ENCODE results near the gene TLDC2. TPM values are rescaled to one million over a fixed set of nuclear protein-coding genes. Genes with fewer than 3 reads are reported as not detected.
A peak's percentile ranks its signal among the peaks of the same experiment; 100 is the strongest.

The TLDC2 gene
- total and polyA plus RNA-seq, 2 of the 8 experiments (the other 6 are each of a cell fraction or from before 2014, with no cell fraction given), result 0.29 to 0.34 TPM

- Histone ChIP-seq H3K27ac (ENCODE audit: low read depth, low read length) (no peak overlapping the region), H3K18ac (ENCODE audit: extremely low read depth, low read length) (no peak overlapping the region), H3K56ac (replicated peaks; ENCODE audit: insufficient read length, low read depth, low read length) (no peak overlapping the region), H3K9me3 (ENCODE audit: insufficient read depth in 2 of 2, low read depth in 1 of 2, low read length in 1 of 2) (no peaks in the 10 kb centered on the region), H3K36me3 (ENCODE audit: control insufficient read depth in 2 of 4, insufficient read depth in 4 of 4, low read length in 3 of 4) (0 out of 8 replicates have a peak, but pooled peaks cover 0 to 2% (median 0%) of the 10 kb centered on the region in 4 experiments), H2BK12ac (ENCODE audit: low read depth, low read length) (no peak overlapping the region), H3K4me2 (ENCODE audit: insufficient read depth in 1 of 2, low read depth in 2 of 2, low read length in 2 of 2) (peak overlapping the region; percentile 70 to 85), H2BK20ac (ENCODE audit: low read length) (no peak overlapping the region), H3K9ac (replicated peaks in 1 of 4; ENCODE audit: extremely low read depth in 1 of 4, low read depth in 3 of 4, low read length in 3 of 4) (peak overlapping the region in 3 of 4 experiments; percentile 54 to 91 (median 66); a peak in 6 of 7 replicates), H3K4me1 (replicated peaks in 1 of 4; ENCODE audit: control insufficient read depth in 3 of 4, insufficient read depth in 4 of 4, low read length in 3 of 4) (peaks cover 3 to 23% (median 17%) of the 10 kb centered on the region in 4 experiments), H2BK5ac (ENCODE audit: low read depth, low read length) (no peak overlapping the region), H3K4ac (replicated peaks; ENCODE audit: insufficient read length, low read depth, low read length) (no peak overlapping the region), H3K79me2 (ENCODE audit: control insufficient read depth in 1 of 2, insufficient read depth in 2 of 2, low read length in 2 of 2) (peaks cover 0 to 32% of the 10 kb centered on the region in 2 experiments; a peak in 2 of 4 replicates), H4K91ac (replicated peaks; ENCODE audit: insufficient read length, low read length) (no peak overlapping the region), H3K4me3 (ENCODE audit: extremely low read depth in 1 of 4, insufficient read depth in 2 of 4, low read depth in 3 of 4, low read length in 4 of 4) (peak overlapping the region; percentile 44 to 70 (median 50)), H2AFZ (ENCODE audit: low read length) (no peak overlapping the region), H2BK120ac (replicated peaks; ENCODE audit: low read depth, low read length) (no peak overlapping the region), H3K79me1 (ENCODE audit: low read depth, low read length) (peaks cover 17% of the 10 kb centered on the region), H2AK5ac (ENCODE audit: low read depth, low read length) (no peak overlapping the region), H3K23ac (ENCODE audit: insufficient read length) (no peak overlapping the region), H3K27me3 (replicated peaks in 1 of 4; ENCODE audit: control insufficient read depth in 3 of 4, extremely low read depth in 1 of 4, insufficient read depth in 3 of 4, low read length in 3 of 4) (peaks cover 0 to 10% (median 6%) of the 10 kb centered on the region in 4 experiments; a peak in 4 of 7 replicates), H4K5ac (ENCODE audit: insufficient read length, low read depth, low read length) (no peak overlapping the region), H3K23me2 (ENCODE audit: low read depth, low read length) (peaks cover 15% of the 10 kb centered on the region; the same call in 1 of the 2 replicates), H4K20me1 (replicated peaks in 1 of 2; ENCODE audit: control insufficient read depth in 1 of 2, insufficient read depth in 2 of 2, low read length in 2 of 2) (peaks cover 19 to 20% of the 10 kb centered on the region in 2 experiments), H3K14ac (ENCODE audit: insufficient read length) (no peak overlapping the region), H4K8ac (ENCODE audit: extremely low read depth, insufficient read depth, low read length) (peak overlapping the region; percentile 30; the same call in 1 of the 2 replicates), H2BK15ac (ENCODE audit: low read length) (no peak overlapping the region)
- POLR2A ChIA-PET (ENCODE audit: partially characterized antibody), result interaction anchor here (0.6 to 5.8 kb wide), 13 partner anchors 9 to 266 kb away, joined by 3 to 41 read pairs (median 4); no protein-coding TSS in a partner anchor
- DNase-seq (ENCODE audit: low read depth in 1 of 2, low spot score in 2 of 2) (peak in 1 of 2 experiments; percentile 64), FAIRE-seq (no peak)
- 1% methylated on average over 24 of the region's 129 CpGs; no CpG with 5 or more reads in 1 of the 2 experiments for WGBS, 2 experiments (ENCODE audit: extremely low coverage in 1 of 2, insufficient coverage in 1 of 2, insufficient read length in 1 of 2, insufficient replicate concordance in 2 of 2, low coverage in 1 of 2, low lambda C conversion rate in 2 of 2, missing lambda C conversion rate in 1 of 2)
- TF ChIP-seq RAD21 (IDR thresholded peaks at IDR 0.05 in 1 of 2, conservative IDR thresholded peaks at IDR 0.05 in 1 of 2; ENCODE audit: low read depth in 2 of 2, low read length in 2 of 2), result no peak
- peak; percentile 32; the same call in 1 of the 2 replicates for TF ChIP-seq TAF1 (IDR thresholded peaks at IDR 0.05; ENCODE audit: low read depth, low read length)
- no peak for TF ChIP-seq SP4 (IDR thresholded peaks at IDR 0.05; ENCODE audit: low read length)
- TF ChIP-seq ASH2L (IDR thresholded peaks at IDR 0.05; ENCODE audit: low read length), result no peak
- TF ChIP-seq CREB1 (IDR thresholded peaks at IDR 0.05), result peak; percentile 56; the same call in 1 of the 2 replicates
- TF ChIP-seq, protein P1, sequence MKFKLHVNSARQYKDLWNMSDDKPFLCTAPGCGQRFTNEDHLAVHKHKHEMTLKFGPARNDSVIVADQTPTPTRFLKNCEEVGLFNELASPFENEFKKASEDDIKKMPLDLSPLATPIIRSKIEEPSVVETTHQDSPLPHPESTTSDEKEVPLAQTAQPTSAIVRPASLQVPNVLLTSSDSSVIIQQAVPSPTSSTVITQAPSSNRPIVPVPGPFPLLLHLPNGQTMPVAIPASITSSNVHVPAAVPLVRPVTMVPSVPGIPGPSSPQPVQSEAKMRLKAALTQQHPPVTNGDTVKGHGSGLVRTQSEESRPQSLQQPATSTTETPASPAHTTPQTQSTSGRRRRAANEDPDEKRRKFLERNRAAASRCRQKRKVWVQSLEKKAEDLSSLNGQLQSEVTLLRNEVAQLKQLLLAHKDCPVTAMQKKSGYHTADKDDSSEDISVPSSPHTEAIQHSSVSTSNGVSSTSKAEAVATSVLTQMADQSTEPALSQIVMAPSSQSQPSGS (IDR thresholded peaks at IDR 0.05; ENCODE audit: low read length), result no peak
- peak; percentile 67 for TF ChIP-seq KDM4A (IDR thresholded peaks at IDR 0.05; ENCODE audit: low read depth, low read length, severe bottlenecking)
- CTCF ChIA-PET (ENCODE audit: partially characterized antibody), result interaction anchor here (0.6 to 5.9 kb wide), 21 partner anchors 8 to 1889 kb away, joined by 3 to 41 read pairs (median 4); no protein-coding TSS in a partner anchor
Observed at GRCh38 chr20:36862857-36863668, 12.9 kb upstream of the TLDC2 start.

Measured in H1 (cell line).